ENCODE measurements around the gene CHKB. TPM values are rescaled to one million over a fixed set of nuclear protein-coding genes. Genes with fewer than 3 reads are reported as not detected.

Gene CHKB
- total and polyA plus RNA-seq, 10 of the 15 experiments (the other 5 are each of a cell fraction or from before 2014, with no cell fraction given): 10.0 to 93.9 (median 57.0) TPM

DNA sequence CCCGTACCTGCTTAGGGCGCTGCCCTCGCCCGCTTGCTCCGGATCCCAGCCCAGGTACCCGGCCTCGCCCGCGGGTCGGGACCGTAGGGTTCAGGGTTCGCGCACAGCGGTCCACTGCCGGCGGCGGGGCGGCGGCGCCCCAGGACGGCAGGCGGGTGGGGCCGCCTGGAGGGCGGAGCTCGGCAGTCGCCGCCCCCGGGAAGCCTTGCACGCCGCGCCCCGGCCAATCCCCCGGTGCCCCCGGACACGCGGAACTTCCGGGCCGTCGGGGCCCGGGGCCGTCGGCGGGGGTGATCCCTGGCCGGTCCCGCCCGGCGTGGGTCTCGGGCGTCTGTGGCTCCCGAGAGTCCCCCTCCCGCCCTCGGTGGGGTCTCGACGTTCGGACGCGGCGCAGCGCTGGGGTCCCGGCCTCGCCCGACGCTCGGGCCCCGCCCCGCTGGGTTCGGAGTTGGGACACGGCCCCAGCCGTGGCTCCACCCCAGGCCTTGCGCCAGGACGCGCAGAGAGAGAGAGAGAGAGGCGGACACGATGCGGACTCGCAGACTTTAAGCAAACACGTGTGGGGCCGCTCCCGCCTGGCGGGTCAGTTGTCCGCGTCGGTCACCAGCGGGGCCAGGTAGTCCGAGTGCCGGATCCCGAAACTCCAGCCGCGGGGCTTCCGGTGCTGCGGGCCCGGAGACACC is 52.6 kb downstream of the CHKB start, which contains the start of gene TYMP (continued):
- TF ChIP-seq, protein P1, sequence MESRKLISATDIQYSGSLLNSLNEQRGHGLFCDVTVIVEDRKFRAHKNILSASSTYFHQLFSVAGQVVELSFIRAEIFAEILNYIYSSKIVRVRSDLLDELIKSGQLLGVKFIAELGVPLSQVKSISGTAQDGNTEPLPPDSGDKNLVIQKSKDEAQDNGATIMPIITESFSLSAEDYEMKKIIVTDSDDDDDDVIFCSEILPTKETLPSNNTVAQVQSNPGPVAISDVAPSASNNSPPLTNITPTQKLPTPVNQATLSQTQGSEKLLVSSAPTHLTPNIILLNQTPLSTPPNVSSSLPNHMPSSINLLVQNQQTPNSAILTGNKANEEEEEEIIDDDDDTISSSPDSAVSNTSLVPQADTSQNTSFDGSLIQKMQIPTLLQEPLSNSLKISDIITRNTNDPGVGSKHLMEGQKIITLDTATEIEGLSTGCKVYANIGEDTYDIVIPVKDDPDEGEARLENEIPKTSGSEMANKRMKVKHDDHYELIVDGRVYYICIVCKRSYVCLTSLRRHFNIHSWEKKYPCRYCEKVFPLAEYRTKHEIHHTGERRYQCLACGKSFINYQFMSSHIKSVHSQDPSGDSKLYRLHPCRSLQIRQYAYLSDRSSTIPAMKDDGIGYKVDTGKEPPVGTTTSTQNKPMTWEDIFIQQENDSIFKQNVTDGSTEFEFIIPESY (IDR thresholded peaks at IDR 0.05): no peak
- TF ChIP-seq HDGF (IDR thresholded peaks at IDR 0.05) (no peak), CHD1 (IDR thresholded peaks at IDR 0.05; ENCODE audit: low read depth, low read length) (no peak), MEF2A (IDR thresholded peaks at IDR 0.05; ENCODE audit: insufficient read depth, low read depth, low read length) (no peak), ZZZ3 (IDR thresholded peaks at IDR 0.05; ENCODE audit: control insufficient read depth, insufficient read length, low read depth) (no peak), YY1 (IDR thresholded peaks at IDR 0.05; ENCODE audit: low read depth, low read length) (peak; percentile 51), ZNF24 (IDR thresholded peaks at IDR 0.05) (no peak), RAD21 (IDR thresholded peaks at IDR 0.05; ENCODE audit: insufficient read depth, low read depth, low read length) (no peak), NFYA (IDR thresholded peaks at IDR 0.05; ENCODE audit: borderline replicate concordance, low read depth, low read length) (no peak), ASH2L (IDR thresholded peaks at IDR 0.05; ENCODE audit: borderline replicate concordance, low read depth) (no peak), ZNF207 (IDR thresholded peaks at IDR 0.05; ENCODE audit: borderline replicate concordance) (no peak; the same call in 1 of the 2 replicates), SRF (IDR thresholded peaks at IDR 0.05; ENCODE audit: low read depth in 2 of 2, low read length in 2 of 2) (no peak)
- TF ChIP-seq, protein P2, sequence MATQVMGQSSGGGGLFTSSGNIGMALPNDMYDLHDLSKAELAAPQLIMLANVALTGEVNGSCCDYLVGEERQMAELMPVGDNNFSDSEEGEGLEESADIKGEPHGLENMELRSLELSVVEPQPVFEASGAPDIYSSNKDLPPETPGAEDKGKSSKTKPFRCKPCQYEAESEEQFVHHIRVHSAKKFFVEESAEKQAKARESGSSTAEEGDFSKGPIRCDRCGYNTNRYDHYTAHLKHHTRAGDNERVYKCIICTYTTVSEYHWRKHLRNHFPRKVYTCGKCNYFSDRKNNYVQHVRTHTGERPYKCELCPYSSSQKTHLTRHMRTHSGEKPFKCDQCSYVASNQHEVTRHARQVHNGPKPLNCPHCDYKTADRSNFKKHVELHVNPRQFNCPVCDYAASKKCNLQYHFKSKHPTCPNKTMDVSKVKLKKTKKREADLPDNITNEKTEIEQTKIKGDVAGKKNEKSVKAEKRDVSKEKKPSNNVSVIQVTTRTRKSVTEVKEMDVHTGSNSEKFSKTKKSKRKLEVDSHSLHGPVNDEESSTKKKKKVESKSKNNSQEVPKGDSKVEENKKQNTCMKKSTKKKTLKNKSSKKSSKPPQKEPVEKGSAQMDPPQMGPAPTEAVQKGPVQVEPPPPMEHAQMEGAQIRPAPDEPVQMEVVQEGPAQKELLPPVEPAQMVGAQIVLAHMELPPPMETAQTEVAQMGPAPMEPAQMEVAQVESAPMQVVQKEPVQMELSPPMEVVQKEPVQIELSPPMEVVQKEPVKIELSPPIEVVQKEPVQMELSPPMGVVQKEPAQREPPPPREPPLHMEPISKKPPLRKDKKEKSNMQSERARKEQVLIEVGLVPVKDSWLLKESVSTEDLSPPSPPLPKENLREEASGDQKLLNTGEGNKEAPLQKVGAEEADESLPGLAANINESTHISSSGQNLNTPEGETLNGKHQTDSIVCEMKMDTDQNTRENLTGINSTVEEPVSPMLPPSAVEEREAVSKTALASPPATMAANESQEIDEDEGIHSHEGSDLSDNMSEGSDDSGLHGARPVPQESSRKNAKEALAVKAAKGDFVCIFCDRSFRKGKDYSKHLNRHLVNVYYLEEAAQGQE (IDR thresholded peaks at IDR 0.05; ENCODE audit: low read depth, low read length): no peak
- TF ChIP-seq, protein P3, sequence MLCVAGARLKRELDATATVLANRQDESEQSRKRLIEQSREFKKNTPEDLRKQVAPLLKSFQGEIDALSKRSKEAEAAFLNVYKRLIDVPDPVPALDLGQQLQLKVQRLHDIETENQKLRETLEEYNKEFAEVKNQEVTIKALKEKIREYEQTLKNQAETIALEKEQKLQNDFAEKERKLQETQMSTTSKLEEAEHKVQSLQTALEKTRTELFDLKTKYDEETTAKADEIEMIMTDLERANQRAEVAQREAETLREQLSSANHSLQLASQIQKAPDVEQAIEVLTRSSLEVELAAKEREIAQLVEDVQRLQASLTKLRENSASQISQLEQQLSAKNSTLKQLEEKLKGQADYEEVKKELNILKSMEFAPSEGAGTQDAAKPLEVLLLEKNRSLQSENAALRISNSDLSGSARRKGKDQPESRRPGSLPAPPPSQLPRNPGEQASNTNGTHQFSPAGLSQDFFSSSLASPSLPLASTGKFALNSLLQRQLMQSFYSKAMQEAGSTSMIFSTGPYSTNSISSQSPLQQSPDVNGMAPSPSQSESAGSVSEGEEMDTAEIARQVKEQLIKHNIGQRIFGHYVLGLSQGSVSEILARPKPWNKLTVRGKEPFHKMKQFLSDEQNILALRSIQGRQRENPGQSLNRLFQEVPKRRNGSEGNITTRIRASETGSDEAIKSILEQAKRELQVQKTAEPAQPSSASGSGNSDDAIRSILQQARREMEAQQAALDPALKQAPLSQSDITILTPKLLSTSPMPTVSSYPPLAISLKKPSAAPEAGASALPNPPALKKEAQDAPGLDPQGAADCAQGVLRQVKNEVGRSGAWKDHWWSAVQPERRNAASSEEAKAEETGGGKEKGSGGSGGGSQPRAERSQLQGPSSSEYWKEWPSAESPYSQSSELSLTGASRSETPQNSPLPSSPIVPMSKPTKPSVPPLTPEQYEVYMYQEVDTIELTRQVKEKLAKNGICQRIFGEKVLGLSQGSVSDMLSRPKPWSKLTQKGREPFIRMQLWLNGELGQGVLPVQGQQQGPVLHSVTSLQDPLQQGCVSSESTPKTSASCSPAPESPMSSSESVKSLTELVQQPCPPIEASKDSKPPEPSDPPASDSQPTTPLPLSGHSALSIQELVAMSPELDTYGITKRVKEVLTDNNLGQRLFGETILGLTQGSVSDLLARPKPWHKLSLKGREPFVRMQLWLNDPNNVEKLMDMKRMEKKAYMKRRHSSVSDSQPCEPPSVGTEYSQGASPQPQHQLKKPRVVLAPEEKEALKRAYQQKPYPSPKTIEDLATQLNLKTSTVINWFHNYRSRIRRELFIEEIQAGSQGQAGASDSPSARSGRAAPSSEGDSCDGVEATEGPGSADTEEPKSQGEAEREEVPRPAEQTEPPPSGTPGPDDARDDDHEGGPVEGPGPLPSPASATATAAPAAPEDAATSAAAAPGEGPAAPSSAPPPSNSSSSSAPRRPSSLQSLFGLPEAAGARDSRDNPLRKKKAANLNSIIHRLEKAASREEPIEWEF (IDR thresholded peaks at IDR 0.05; ENCODE audit: insufficient replicate concordance, low read depth, low read length): no peak
- TF ChIP-seq, protein P4, sequence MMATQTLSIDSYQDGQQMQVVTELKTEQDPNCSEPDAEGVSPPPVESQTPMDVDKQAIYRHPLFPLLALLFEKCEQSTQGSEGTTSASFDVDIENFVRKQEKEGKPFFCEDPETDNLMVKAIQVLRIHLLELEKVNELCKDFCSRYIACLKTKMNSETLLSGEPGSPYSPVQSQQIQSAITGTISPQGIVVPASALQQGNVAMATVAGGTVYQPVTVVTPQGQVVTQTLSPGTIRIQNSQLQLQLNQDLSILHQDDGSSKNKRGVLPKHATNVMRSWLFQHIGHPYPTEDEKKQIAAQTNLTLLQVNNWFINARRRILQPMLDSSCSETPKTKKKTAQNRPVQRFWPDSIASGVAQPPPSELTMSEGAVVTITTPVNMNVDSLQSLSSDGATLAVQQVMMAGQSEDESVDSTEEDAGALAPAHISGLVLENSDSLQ (IDR thresholded peaks at IDR 0.05): no peak
- TF ChIP-seq, protein P5, sequence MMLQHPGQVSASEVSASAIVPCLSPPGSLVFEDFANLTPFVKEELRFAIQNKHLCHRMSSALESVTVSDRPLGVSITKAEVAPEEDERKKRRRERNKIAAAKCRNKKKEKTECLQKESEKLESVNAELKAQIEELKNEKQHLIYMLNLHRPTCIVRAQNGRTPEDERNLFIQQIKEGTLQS (IDR thresholded peaks at IDR 0.05; ENCODE audit: borderline replicate concordance, extremely low read depth, low read depth, low read length): no peak
- TF ChIP-seq, protein P6, sequence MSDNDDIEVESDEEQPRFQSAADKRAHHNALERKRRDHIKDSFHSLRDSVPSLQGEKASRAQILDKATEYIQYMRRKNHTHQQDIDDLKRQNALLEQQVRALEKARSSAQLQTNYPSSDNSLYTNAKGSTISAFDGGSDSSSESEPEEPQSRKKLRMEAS (IDR thresholded peaks at IDR 0.05; ENCODE audit: low read depth, low read length): peak; percentile 86

Data from GM12878 (cell line).